Effector CD8-positive, alpha-beta T cell (primary cell): ENCODE measurements around the gene CSRNP2.
"Not testable (repeated sequence)": the region's sequence is repeated elsewhere in the genome, so short reads cannot be mapped to it uniquely, and the experiment has no call there.

Experiments used
- DNase-seq: peaks from one replicate; lab custom pipeline; 2025; lab: John Stamatoyannopoulos, UW

The CSRNP2 gene

GRCh38 chr12:51078346-51078745 lies 5.0 kb downstream of the CSRNP2 start:
- not testable (repeated sequence) for DNase-seq

GRCh38 chr12:51077930-51078329 lies 5.5 kb downstream of the CSRNP2 start:
- no peak for DNase-seq

- DNase-seq: no peak
Measured at GRCh38 chr12:51076236-51076930, 7.0 kb downstream of the CSRNP2 start.

GRCh38 chr12:51075390-51075789 lies 8.0 kb downstream of the CSRNP2 start:
- DNase-seq: no peak

- DNase-seq: no peak
Measured at GRCh38 chr12:51071663-51072062, 11.7 kb downstream of the CSRNP2 start.

GRCh38 chr12:51070004-51070403 lies 13.4 kb downstream of the CSRNP2 start:
- DNase-seq: no peak

GRCh38 chr12:51067771-51068170 lies 15.6 kb downstream of the CSRNP2 start:
- DNase-seq: no peak

GRCh38 chr12:51067229-51067628 lies 16.2 kb downstream of the CSRNP2 start:
- no peak for DNase-seq

GRCh38 chr12:51065530-51065929 lies 17.9 kb downstream of the CSRNP2 start:
- no peak for DNase-seq

GRCh38 chr12:51062631-51063397 lies 20.6 kb downstream of the CSRNP2 start:
- DNase-seq: no peak

- no peak for DNase-seq
Measured at GRCh38 chr12:51059086-51059485, 24.3 kb downstream of the CSRNP2 start.

- no peak for DNase-seq
Measured at GRCh38 chr12:51056242-51056641, 27.2 kb downstream of the CSRNP2 start.

GRCh38 chr12:51055060-51055459 lies 28.3 kb downstream of the CSRNP2 start:
- no peak for DNase-seq

GRCh38 chr12:51051787-51052186 lies 31.6 kb downstream of the CSRNP2 start:
- no peak for DNase-seq

- DNase-seq: no peak
Measured at GRCh38 chr12:51049525-51049924, 33.9 kb downstream of the CSRNP2 start.

- no peak for DNase-seq
Measured at GRCh38 chr12:51048661-51049251, 34.6 kb downstream of the CSRNP2 start.

- peak; percentile 84 for DNase-seq
Measured at GRCh38 chr12:51047655-51048540, 35.5 kb downstream of the CSRNP2 start, which contains the start of gene LETMD1. Gene LETMD1 (plus strand): TSS chr12:51048327. CDS start chr12:51048357, 30 bp downstream.

GRCh38 chr12:51036279-51036678 lies 47.1 kb downstream of the CSRNP2 start:
- no peak for DNase-seq

- no peak for DNase-seq
Measured at GRCh38 chr12:51033457-51034089, 49.8 kb downstream of the CSRNP2 start.

GRCh38 chr12:51033048-51033447 lies 50.3 kb downstream of the CSRNP2 start:
- DNase-seq: no peak

GRCh38 chr12:51028813-51029150 lies 54.6 kb downstream of the CSRNP2 start:
- DNase-seq: no peak
